Measurements from ENCODE around the gene EVL.

Gene EVL

DNA sequence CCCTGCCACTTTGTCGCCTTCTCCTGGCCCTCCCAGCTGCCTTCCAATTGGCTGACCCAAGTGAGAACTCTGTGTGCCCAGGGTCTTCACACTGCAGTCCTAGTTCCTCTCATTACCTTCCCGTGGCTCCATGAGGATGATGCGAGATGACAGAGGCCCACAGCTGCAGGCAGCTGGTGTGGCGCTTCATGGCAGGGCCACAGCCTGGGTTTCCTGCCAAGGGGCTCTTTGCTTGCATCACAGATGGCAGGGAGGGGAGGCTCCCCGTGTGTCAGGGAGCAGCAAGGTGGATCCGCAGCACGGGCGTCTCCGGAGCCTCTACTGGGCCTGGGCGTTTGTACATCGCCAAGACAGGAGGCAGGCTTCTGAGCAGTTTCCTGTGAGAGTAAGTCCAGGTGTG is 65.3 kb downstream of the EVL start:
- DNase-seq (ENCODE audit: low spot score): no peak

DNA sequence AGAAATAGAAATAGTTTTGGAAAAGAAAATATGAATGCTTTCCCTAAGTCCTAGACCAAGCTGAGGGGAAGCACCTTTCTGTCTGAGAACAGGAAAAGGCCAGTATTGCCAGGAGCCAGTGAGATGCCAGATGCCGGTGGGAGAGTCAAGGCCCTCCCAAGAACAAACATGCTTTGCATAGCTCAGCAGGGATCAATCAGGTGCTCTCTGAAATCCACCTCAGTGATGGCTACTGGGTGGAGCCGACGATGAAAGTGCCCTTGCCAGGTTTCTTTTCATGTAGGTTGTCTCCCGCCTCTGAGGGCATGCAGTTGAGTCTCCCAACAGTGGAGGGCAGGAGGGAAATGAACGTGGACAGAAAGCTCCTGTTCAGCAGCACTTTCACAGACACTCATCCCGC is 66.0 kb downstream of the EVL start:
- DNase-seq (ENCODE audit: low spot score): no peak

DNA sequence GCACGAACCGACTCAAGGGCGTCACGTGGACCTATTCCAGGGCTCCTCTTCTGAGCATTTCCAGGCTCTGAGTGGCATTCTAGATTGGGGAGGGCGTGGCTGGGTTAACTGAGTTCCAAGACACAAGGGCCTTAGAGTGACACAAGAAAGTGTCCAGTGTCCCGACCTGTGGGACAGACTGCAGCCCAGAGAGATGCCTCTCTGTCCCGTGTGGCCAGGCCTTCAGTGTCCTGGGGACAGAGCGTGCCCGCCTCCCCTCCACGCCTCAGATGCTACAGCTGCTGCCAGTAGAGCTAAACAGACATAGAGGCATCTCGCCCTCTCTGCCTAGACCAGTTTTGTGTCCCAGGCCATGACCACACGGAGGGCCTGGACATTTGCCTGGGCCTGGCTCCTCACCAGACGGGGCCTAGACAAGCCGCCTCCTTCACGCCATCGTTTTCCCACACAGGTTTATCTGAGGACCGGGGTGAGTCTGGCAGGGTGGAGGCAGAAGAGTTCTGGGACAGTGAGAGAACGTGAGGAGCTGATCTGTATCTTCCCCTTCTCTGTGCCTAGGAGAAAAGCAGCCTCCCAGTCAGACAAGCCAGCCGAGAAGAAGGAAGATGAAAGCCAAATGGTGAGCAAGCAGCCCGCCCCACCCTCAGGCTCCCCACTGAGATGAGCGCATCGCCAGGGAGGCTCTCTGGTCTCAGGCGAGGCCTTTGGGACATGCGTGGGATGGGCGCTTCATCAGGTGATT is 67.1 kb downstream of the EVL start:
- no peak for DNase-seq (ENCODE audit: low spot score)

GRCh38 chr14:100132903-100133510 is 67.8 kb downstream of the EVL start:
- DNase-seq (ENCODE audit: low spot score): no peak

- no peak for DNase-seq (ENCODE audit: low spot score)
Measured at GRCh38 chr14:100134586-100134985, 69.4 kb downstream of the EVL start.

- DNase-seq (ENCODE audit: low spot score): no peak
Measured at GRCh38 chr14:100135073-100135472, 69.9 kb downstream of the EVL start.

DNA sequence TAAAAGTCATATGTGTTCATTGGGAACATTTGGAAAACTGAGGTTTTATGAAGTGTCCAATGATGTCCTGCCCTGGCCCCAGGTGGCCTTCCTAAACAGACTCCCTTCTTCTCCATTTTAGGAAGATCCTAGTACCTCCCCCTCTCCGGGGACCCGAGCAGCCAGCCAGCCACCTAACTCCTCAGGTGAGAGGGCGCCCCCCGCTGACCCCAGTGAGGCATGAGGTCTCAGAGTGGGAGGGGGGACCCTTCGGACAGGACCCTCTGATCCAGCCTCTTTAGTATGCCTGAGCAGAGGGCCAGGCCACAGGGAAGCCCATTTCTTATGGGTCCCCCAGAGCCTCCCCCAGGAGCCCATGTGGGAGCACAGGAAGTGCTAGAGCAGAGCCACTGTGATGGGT is 70.6 kb downstream of the EVL start:
- no peak for DNase-seq (ENCODE audit: low spot score)

GRCh38 chr14:100137173-100137572 is 72.0 kb downstream of the EVL start:
- no peak for DNase-seq (ENCODE audit: low spot score)

DNA sequence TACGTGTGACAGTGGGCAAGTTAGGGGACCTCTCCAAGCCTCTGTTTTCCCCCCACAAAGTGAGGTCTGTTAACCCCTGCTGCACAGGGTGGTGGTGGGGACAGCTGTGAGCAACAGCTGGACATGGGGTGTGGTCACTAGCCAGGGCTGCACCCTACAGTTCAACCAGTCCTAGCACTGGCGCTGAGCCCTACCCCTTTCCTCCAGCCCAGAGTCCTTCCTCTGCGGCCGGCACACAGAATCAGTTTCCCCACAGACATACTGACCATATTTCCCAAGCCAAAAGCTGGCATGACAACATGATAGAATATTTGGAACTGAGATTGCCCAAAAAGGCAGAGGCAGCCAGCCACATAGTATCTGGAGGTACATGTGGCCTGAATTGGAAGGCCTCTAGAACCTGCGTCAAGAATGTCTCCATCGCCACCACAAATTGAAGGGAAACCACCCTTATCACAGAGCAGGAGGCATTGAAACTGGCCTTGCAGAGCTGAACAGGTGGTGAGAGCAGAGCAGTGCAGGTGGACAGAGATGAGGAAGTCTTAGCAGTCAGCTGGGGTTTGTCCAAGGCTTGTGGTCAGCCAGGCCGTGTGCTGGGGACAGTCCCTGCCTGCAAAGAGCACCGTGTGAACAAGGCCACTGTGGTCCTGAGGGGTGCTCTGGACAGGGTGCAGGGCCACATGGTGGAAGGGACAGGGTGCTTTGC is 73.0 kb downstream of the EVL start:
- DNase-seq (ENCODE audit: low spot score): no peak

DNA sequence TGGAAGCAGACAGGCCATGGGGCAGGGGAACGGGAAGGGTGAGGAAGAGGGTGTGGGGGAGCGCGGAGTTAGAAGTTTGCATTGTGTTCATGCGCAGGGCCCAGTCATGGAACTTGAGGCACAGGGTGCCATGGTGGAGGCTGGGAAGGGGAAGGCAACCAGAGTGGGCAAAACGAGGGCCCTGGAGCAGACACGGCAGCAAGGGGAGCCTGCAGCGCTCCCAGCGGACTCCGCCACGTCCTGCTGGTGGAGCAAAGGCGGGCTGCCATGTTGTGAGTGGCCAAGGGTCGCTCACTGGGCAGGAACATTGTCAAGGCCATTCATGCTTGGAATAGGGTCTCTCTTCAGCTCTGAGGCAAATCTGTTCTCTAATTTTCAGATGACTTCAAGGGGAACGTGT is 73.7 kb downstream of the EVL start:
- no peak for DNase-seq (ENCODE audit: low spot score)

GRCh38 chr14:100140452-100141078 is 75.3 kb downstream of the EVL start:
- no peak for DNase-seq (ENCODE audit: low spot score)

GRCh38 chr14:100141098-100141497 is 75.9 kb downstream of the EVL start:
- no peak for DNase-seq (ENCODE audit: low spot score)

DNA sequence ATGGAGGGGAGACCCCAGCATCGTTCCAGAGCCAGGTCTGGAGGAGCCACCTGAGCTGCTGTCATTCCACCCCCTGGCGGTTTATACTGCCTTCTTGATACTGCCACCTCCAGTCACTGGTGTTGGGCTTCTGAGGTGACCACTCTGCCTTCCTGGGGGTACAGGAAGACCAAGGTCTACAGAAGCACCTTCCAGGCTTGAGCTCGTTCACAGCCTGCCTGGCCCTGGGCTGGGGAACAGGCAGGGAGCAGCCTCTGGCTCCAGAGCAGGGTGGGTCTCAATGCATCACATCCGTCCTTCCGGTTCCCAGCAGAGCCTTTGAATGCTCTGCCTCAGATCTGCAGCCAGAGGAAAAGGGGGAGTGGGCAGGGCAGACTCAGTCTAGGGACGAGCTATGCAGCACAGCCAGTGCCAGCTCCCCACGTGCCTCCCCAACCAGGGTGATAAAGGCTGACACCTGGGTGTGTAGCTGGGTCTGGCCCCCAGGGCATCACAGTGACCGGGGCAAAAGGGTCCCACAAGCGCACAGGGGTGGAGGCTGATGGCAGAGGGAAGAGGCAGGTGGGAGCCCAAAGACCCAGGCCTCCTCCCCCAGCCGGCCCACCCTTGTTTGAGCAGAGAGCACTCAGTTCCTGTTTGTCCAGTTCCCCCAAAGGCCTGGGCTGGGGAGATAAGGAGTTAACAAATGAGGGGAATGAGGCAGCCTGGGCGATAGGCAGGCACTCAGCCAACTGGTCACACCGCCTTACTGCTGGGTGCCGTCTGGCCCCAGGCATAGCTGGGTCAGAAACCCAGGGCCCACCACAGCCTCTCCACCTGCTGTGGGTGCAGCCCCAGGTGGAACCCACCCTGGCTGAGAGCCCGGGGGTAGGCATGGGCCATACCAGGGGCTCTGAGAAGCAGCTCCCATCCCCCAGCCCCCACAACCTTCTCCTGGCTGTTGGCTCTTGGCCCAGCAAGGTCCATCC is 77.1 kb downstream of the EVL start:
- DNase-seq (ENCODE audit: low spot score): no peak

- no peak for DNase-seq (ENCODE audit: low spot score)
Measured at GRCh38 chr14:100143523-100143922, 78.3 kb downstream of the EVL start.

DNA sequence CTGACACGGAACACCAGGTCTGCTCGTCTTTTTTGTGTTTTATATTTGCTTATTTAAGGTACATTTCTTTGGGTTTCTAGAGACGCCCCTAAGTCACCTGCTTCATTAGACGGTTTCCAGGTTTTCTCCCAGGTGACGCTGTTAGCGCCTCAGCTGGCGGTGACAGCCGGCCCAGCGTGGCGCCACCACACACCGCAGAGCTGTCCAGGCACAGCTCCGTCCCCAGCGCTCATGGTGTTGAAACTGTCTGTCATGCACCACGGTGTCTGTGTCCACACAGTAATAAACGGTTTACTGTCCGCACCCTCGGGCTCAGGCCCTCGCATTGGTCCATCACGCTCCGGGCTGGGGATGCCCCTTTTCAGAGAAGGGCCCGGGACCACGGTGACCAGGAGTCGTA is 78.7 kb downstream of the EVL start:
- DNase-seq (ENCODE audit: low spot score): no peak

- DNase-seq (ENCODE audit: low spot score): no peak
Measured at GRCh38 chr14:100144645-100144995, 79.4 kb downstream of the EVL start.

DNA sequence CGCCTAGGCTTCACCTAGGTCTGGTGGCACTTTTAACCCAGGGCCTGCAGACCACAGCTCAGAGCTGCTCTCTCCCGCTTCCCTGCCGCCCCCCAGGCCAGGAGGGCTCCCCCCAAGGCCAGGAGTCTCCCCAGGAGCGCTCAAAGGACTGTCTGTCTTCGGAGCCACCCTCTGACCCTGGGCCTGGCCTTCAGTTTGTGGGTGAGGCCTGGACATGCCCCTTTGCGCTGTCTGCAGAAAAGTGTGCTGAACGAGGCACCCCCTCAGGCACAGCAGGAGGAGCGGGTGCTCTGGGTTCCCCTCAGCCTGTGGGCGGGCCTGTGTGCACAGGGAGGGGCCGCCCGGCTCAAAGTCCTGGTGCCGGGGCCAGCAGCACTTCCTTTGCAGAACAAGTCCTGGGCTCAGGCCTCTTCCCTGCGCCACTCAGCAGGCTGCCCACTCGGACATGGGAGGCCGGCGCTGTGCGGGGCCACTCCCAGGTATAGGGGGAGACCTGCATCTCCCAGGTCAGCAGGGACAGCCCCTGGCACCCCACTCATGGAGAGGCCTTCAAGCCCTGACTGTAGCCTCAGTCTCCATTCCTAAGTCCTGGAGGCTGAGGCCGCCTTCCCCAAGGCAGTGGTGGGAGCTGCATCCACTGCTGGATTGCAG is 79.9 kb downstream of the EVL start:
- DNase-seq (ENCODE audit: low spot score): no peak

GRCh38 chr14:100145682-100146464 is 80.7 kb downstream of the EVL start:
- DNase-seq (ENCODE audit: low spot score): no peak

DNA sequence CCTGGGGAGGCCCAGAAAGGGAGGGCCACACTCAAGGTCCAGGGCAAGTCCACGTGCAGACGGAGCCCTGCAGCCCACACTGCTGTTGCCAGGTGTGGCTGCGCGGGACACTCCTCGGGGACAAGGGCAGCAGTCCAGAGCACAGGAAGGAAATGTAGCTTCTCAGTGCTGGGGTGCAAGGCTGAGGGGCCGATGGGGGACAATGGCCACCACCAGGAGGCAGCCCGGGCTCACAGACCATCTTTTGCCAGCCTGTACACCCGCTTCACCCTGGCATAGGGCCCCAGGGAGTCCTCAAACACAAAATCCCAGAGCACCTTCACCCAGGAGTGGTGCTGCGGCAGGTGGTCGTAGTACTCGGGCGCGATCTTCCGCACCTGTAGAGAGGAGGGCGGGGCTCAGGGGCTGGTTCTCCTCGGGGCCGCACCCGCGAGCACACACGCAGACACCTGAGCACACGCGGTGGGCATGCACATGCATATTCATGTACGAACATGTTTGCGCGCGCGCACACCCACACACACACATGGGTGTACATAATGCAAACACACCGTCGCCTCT is 81.4 kb downstream of the EVL start:
- no peak for DNase-seq (ENCODE audit: low spot score)

- DNase-seq (ENCODE audit: low spot score): peak; percentile 22
Measured at GRCh38 chr14:100147181-100147631, 82.0 kb downstream of the EVL start.
